Stimulated activated CD4-positive, alpha-beta T cell treated with anti-CD3 and anti-CD28 coated beads, Interleukin-1b, Interleukin-23, amount 100 ng/mL, for 4 hours (primary cell): ENCODE data around the gene CALR.
A peak's percentile ranks its signal among the peaks of the same experiment; 100 is the strongest.
"Not testable (repeated sequence)": the region's sequence is repeated elsewhere in the genome, so short reads cannot be mapped to it uniquely, and the experiment has no call there.

Experiments
- DNase-seq, 2 donors: peaks; one replicate each; pipeline ENCODE4 v3.0.0-alpha.2; 2020; ENCODE audit warnings: low read depth in 2 of 2

CALR gene

GRCh38 chr19:12933287-12934072, 4.9 kb upstream of the CALR start, which contains the start of gene FARSA:
FARSA (minus strand) TSS chr19:12933711; CDS start chr19:12933696, 15 bp downstream.
- DNase-seq = peak; percentile 82

GRCh38 chr19:12935071-12935470, 3.3 kb upstream of the CALR start:
- DNase-seq = no peak

GRCh38 chr19:12936582-12936981, 1.8 kb upstream of the CALR start:
- no peak for DNase-seq

DNA sequence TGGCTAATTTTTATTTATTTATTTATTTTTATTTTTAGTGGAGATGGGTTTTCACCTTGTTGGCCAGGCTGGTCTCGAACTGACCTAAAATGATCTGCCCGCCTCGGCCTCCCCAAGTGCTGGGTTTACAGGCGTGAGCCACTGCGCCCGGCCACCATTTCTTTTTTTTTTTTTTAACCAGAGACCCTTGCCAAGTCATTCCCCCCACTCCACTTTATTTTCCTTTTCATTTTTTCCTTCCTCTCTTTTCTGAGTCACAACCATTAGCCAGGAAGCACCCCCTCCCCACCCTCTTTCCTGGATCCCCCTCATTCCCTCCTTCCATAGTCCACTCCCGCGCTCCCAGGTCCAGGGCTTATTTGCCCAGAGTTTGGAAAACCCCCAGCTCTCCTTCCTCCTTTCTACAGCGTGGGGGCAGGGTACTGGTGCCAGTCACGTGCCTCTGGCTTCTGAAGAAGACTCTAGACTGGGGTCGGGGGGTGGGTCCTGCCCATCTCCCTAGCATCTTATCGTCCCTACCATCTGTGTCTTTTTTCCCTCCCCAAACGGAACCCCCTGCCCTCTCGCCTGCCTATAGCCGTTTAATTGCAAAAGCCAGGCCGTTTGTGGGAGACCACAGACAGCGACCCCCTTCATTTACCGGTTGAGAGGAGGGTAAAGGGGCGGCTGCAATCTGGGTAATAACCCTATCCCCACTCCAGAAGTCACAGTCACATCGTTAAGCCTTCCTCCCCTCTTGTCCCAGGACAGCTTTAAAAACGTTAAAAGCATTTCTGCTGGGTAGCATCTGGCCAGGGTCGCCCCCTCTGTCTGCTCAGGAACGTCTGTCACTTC, 1.1 kb upstream of the CALR start:
- no peak for DNase-seq

DNA sequence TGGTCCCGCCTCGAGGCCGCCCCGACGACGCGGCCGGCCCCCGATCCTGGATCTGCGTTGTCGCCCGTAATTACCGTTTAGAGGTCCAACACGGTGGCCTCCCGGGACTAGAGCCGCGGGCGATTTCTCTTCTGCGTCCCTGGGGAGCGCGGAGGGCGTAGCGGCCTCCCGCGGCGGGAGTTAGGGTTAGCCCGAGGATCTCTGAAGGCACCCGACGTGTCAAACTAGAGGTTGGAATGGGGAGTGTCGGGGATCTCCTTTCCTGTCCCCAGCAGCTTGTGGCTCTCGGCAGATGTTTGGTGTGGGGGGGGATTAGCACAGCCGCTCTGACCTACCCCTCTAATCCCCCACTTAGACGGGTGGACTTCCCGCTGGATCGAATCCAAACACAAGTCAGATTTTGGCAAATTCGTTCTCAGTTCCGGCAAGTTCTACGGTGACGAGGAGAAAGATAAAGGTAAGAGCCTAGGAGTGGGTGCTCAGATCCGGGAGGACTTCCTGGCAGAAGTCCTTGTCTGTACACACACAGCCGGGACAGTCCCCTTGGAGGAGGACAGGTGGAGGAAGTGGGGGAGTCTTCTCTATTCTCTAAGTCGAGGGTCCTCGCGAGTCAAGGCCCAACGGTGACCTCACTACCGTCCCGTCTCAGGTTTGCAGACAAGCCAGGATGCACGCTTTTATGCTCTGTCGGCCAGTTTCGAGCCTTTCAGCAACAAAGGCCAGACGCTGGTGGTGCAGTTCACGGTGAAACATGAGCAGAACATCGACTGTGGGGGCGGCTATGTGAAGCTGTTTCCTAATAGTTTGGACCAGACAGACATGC, 581 bp downstream of the CALR start:
- peak in 1 of 2 donors; percentile 34 for DNase-seq

DNA sequence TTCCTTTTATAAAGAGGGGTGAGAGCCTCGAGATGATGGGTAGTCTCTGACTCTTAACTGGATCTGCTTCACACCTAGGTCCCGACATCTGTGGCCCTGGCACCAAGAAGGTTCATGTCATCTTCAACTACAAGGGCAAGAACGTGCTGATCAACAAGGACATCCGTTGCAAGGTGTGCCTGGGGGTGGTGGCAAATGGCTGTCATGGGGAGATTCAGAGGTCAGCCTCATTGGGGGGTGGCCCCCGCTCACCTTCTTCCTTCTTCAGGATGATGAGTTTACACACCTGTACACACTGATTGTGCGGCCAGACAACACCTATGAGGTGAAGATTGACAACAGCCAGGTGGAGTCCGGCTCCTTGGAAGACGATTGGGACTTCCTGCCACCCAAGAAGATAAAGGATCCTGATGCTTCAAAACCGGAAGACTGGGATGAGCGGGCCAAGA, 1.6 kb downstream of the CALR start:
- no peak for DNase-seq

DNA sequence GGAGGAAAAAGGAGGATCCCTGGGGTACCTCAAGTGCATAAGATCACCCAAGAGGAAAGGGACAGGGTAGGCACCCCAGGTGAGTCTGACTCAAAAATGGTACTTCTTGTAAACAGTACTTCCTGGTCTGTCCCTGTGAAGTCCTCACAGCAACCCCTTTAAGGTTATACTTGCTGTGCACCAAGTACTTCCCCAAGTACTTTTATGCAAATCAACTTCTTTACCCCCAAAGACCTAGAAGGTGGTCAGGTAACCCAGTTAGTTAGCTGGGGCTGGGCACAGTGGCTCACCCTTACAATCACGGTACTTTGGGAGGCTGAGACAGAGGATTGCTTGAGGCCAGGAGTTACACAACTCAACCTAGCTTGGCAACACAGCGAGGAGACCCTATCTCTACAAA, 2.5 kb downstream of the CALR start:
- no peak for DNase-seq

GRCh38 chr19:12943437-12944044, 5.1 kb downstream of the CALR start:
- no peak for DNase-seq

GRCh38 chr19:12944104-12944674, 5.8 kb downstream of the CALR start:
- DNase-seq = no peak

- peak; percentile 98 to 99 for DNase-seq
Observed at GRCh38 chr19:12945479-12946091, 7.2 kb downstream of the CALR start, which contains the start of gene RAD23A. RAD23A (plus strand) TSS chr19:12945862; CDS start chr19:12945949, 87 bp downstream.

DNA sequence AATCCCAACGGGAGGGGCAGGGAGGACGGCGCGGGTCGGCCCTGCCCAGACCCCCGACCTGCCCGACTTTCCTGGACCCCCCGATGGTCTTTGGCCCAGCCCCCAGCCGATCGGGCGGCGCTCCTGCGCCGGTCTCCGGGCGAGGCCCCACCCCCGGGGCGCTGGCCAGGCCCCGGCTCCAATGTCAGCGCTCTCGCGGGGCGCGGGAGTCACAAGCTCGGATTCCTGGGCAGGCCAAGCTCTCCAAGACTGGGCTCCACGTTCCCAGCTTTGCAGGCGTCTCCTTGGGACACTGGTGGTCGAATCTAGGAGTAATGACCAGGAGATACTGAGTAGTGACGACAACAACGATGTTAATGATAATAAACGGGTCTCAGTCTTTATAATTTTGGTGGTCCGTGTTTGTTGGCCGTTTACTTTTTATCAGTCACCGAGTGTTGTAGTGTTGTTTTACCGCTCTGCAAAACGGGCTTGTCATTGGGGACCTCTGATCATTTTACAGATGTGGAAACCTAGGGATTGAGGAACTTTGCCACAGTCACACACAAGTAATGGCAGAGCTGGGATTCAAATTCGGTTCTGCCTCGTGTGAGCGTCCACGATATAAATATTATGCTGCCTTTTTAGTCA, 7.8 kb downstream of the CALR start:
- DNase-seq = peak in 1 of 2 donors; percentile 56

DNA sequence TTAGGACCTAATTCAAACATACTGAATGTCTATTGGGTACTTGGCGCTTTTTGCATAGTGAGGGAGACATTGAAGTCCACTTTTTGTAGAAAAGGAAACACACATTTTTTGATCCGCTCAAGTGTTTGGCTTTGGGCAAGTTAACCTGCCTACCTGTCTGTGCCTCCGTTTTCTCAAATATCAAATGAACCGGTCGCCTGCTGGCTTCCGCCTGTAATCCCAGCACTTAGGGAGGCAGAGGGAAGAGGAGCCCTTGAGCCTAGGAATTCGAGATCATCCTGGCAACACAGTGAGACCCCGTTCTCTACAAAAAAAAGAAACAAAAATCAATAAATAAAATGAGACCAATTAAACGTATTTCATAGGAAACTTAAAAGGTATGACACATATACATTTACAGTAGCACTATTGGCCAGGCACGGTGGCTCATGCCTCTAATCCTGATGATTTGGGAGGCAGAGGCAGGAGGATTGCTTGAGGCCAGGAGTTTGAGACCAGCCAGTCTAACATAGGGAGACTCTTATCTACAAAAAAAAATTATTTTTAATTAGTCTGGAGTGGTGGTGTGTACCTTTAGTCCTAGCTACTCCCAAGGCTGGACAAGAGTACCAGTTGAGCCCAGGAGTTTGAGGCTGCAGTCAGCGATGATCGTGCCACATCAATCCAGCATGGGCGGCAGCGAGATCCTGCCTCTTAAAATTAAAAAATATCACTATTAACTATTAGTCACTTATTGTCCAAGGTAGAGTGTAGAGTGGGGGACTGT, 8.5 kb downstream of the CALR start:
- DNase-seq = no peak

- DNase-seq = no peak
Observed at GRCh38 chr19:12947702-12948611, 9.5 kb downstream of the CALR start.

DNA sequence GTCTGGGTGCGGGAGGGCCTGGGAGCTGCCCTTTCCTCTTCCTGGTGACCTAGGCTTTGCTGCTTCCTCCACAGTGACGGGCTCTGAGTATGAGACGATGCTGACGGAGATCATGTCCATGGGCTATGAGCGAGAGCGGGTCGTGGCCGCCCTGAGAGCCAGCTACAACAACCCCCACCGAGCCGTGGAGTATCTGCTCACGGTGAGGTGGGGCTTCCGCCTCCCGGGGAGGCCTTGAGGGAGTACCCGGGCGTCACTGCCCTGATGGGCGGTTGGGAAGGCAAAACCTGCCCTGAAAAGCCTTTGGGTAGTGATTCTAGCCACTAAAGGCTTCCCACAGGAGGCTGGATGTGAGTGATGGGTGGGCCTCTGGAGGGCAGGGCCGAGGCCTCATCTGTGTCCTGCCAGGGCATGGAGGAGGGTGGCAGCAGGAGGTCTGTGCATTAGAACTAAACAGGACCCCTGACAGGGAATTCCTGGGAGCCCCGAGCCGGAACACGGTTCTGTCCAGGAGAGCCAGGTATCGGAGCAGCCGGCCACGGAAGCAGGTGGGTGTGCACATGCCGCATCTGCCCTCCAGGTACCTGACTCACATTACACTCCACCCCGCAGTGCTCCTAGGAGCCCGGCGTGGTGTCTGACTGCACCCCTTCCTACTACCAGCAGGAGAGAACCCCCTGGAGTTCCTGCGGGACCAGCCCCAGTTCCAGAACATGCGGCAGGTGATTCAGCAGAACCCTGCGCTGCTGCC, 10.4 kb downstream of the CALR start:
- DNase-seq = no peak

DNA sequence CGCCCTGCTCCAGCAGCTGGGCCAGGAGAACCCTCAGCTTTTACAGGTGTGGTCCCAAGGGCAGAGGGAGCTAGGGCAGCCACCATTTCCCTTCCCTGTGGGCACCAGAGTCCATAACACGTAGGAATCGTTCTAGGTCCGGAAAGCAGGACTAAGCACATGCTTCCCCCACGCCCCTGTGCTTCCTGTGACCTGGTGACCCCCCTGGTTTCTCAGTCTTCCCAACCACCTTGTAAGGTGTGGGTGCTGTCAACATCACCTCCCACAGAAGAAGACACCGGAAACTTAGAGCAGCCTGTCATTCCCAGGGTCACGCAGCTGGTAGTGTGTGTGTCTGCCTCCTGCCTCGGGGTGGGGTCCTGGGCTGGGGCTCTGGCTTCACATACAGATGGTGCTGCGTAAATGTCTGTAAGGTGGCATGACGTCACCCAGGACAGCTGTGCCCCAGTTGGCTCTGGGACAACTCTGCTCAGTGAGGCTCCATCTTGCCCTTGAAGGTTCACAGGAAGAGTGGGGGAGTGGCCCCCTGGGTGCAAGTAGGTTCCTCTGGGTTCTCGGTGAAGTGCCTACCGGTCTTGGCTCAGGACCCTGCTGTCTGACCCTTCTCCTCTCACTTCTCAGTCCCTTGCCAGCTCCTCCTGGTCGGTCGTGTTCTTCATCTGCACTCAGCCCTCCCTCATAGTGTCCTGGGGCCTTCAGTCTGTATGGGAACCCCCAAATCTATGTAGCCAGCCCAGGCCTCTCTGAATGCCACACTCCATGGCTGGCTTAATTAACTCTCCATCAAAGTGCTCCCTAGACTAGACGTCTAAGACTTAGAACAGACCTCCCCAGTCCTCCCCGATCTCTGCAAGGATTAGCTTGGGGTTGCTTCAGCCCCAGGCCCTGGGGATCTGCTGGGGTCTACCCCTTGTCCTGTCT, 11.2 kb downstream of the CALR start:
- no peak for DNase-seq

DNA sequence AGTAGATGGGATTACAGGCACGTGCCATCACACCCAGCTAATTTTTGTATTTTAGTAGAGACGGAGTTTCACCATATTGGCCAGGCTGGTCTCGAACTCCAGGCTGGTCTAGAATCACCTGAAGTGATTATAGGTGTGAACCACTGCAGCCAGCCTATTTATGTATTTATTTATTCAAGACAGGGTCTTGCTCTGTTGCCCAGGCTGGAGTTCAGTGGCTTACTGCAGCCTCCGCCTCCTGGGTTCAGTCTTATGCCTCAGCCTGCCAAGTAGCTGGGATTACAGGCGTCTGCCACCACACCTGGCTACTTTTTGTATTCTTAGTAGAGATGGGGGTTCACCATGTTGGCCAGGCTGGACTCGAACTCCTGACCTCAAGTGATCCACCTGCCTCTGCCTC, 13.6 kb downstream of the CALR start:
- not testable (repeated sequence) for DNase-seq
